ENCODE results near the gene ZBTB20. TPM values are rescaled to one million over a fixed set of nuclear protein-coding genes. Genes with fewer than 3 reads are reported as not detected.

ZBTB20 gene
- total and polyA plus RNA-seq, 3 experiments from 2014 or later = 6.3 to 25.6 (median 6.5) TPM

GRCh38 chr3:114286266-114286665, 860.8 kb downstream of the ZBTB20 start:
- CTCF ChIA-PET = interaction anchor here (0.7 to 2.8 kb wide), 8 partner anchors 13 to 132 kb away, joined by 3 to 26 read pairs (median 4); no protein-coding TSS in a partner anchor
- peaks cover 30 to 53% (median 49%) of the 10 kb centered on the region in 3 donors for H3K4me1 Mint-ChIP-seq
- Histone ChIP-seq H3K27ac (ENCODE audit: low read depth, low read length) (peak overlapping the region; percentile 62), H3K4me3 (ENCODE audit: low read length) (no peak overlapping the region), H3K27me3 (ENCODE audit: insufficient read depth, low read length, poor library complexity, severe bottlenecking) (no peaks in the 10 kb centered on the region), H3K36me3 (ENCODE audit: insufficient read depth, low read length) (no peaks in the 10 kb centered on the region), H3K9me3 (ENCODE audit: low read length) (no peaks in the 10 kb centered on the region), H3K4me1 (ENCODE audit: insufficient read depth, low read length) (peaks cover 9% of the 10 kb centered on the region)
- H3K27ac Mint-ChIP-seq = peak overlapping the region; percentile 89 to 100 (median 97)
- DNase-seq = no peak
- POLR2A ChIA-PET = interaction anchor here (0.6 to 1.8 kb wide), 6 partner anchors 8 to 1285 kb away, joined by 3 to 15 read pairs (median 4); no protein-coding TSS in a partner anchor
- no peaks in the 10 kb centered on the region for H3K27me3 Mint-ChIP-seq
- H3K4me3 Mint-ChIP-seq = peak overlapping the region; percentile 41 to 86 (median 82)
- peaks cover 0 to 5% (median 4%) of the 10 kb centered on the region in 3 donors for H3K36me3 Mint-ChIP-seq
- peaks cover 0 to 4% (median 0%) of the 10 kb centered on the region in 5 donors for H3K9me3 Mint-ChIP-seq

GRCh38 chr3:114285648-114286230, 861.3 kb downstream of the ZBTB20 start:
- Histone ChIP-seq H3K36me3 (ENCODE audit: insufficient read depth, low read length) (no peaks in the 10 kb centered on the region), H3K27me3 (ENCODE audit: insufficient read depth, low read length, poor library complexity, severe bottlenecking) (no peaks in the 10 kb centered on the region), H3K4me3 (ENCODE audit: low read length) (no peak overlapping the region), H3K4me1 (ENCODE audit: insufficient read depth, low read length) (peaks cover 3% of the 10 kb centered on the region), H3K9me3 (ENCODE audit: low read length) (no peaks in the 10 kb centered on the region), H3K27ac (ENCODE audit: low read depth, low read length) (peak overlapping the region; percentile 62)
- peak in 2 of 5 donors; percentile 43 to 52 for DNase-seq
- peak overlapping the region; percentile 41 to 86 (median 82) for H3K4me3 Mint-ChIP-seq
- ChIA-PET POLR2A (interaction anchor here (0.7 to 1.8 kb wide), 7 partner anchors 9 to 1284 kb away, joined by 3 to 15 read pairs (median 4); no protein-coding TSS in a partner anchor), CTCF (interaction anchor here (0.7 to 2.8 kb wide), 12 partner anchors 8 to 540 kb away, joined by 3 to 26 read pairs (median 4); partner anchors contain the start of genes NAA50 and TIGIT)
- H3K4me1 Mint-ChIP-seq = peaks cover 25 to 48% (median 44%) of the 10 kb centered on the region in 3 donors
- H3K9me3 Mint-ChIP-seq = peaks cover 0 to 4% (median 2%) of the 10 kb centered on the region in 5 donors
- H3K27me3 Mint-ChIP-seq = no peaks in the 10 kb centered on the region
- H3K27ac Mint-ChIP-seq = peak overlapping the region; percentile 89 to 100 (median 97)
- peaks cover 0 to 5% (median 0%) of the 10 kb centered on the region in 3 donors for H3K36me3 Mint-ChIP-seq

GRCh38 chr3:114284644-114285043, 862.4 kb downstream of the ZBTB20 start:
- H3K27ac ChIP-seq (ENCODE audit: low read depth, low read length) = peak overlapping the region; percentile 62
- no peaks in the 10 kb centered on the region for H3K36me3 ChIP-seq (ENCODE audit: insufficient read depth, low read length)
- Mint-ChIP-seq H3K4me1 (peaks cover 25 to 37% (median 34%) of the 10 kb centered on the region in 3 donors), H3K36me3 (peaks cover 0 to 5% (median 0%) of the 10 kb centered on the region in 3 donors), H3K27me3 (no peaks in the 10 kb centered on the region), H3K4me3 (no peak overlapping the region), H3K27ac (peak overlapping the region in 7 of 8 donors; percentile 39 to 100 (median 98)), H3K9me3 (peaks cover 0 to 4% (median 2%) of the 10 kb centered on the region in 5 donors)
- H3K4me3 ChIP-seq (ENCODE audit: low read length) = no peak overlapping the region
- DNase-seq = no peak
- H3K27me3 ChIP-seq (ENCODE audit: insufficient read depth, low read length, poor library complexity, severe bottlenecking) = no peaks in the 10 kb centered on the region
- POLR2A ChIA-PET = interaction anchor here (1.1 to 1.8 kb wide), 2 partner anchors 70 to 71 kb away, joined by 7 to 15 read pairs; no protein-coding TSS in a partner anchor
- CTCF ChIA-PET = interaction anchor here (0.9 to 2.0 kb wide), 7 partner anchors 9 to 539 kb away, joined by 3 to 26 read pairs (median 4); partner anchors contain the start of genes NAA50 and TIGIT
- no peaks in the 10 kb centered on the region for H3K4me1 ChIP-seq (ENCODE audit: insufficient read depth, low read length)
- no peaks in the 10 kb centered on the region for H3K9me3 ChIP-seq (ENCODE audit: low read length)
